ENCODE results near the gene ALAS1. TPM values are rescaled to one million over a fixed set of nuclear protein-coding genes. Genes with fewer than 3 reads are reported as not detected.
A peak's percentile ranks its signal among the peaks of the same experiment; 100 is the strongest.
"Not testable (repeated sequence)": the region's sequence is repeated elsewhere in the genome, so short reads cannot be mapped to it uniquely, and the experiment has no call there.

The ALAS1 gene
- total RNA-seq, 2 donors from 2014 or later = 14.4 to 15.6 TPM

DNA sequence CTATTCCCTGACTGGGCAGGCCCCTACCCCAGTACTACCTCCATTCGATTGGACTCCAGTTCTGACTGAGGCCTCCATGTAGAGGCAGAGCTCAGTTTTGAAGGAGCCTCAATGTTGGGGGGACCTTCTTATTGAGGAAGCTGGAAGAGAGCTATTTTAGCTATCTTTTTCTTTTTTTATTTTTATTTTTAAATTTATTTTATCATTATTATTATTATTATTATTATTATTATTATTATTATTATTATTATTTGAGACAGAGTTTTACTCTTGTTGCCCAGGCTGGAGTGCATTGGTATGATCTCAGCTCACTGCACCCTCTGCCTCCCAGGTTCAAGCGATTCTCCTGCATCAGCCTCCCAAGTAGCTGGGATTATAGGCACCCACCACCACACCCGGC lies 27.7 kb upstream of the ALAS1 start:
- H3K27me3 Mint-ChIP-seq; ATAC-seq; H3K4me3 Mint-ChIP-seq; H3K36me3 Mint-ChIP-seq (ENCODE audit: low read depth); H3K4me1 Mint-ChIP-seq; H3K9me3 ChIP-seq (ENCODE audit: control insufficient read depth, low read length, poor library complexity, severe bottlenecking); DNase-seq; H3K27ac Mint-ChIP-seq: not testable (repeated sequence)

- Mint-ChIP-seq H3K36me3 (ENCODE audit: low read depth) (no peaks in the 10 kb centered on the region), H3K4me1 (peaks cover 7% of the 10 kb centered on the region), H3K4me3 (no peak overlapping the region), H3K27ac (no peak overlapping the region), H3K27me3 (peaks cover 5% of the 10 kb centered on the region)
- no peak for ATAC-seq
- H3K9me3 ChIP-seq (ENCODE audit: control insufficient read depth, low read length, poor library complexity, severe bottlenecking) = no peaks in the 10 kb centered on the region
- DNase-seq = no peak
Observed at GRCh38 chr3:52171514-52172261, 26.3 kb upstream of the ALAS1 start.

GRCh38 chr3:52172262-52172757 lies 25.6 kb upstream of the ALAS1 start:
- no peaks in the 10 kb centered on the region for H3K9me3 ChIP-seq (ENCODE audit: control insufficient read depth, low read length, poor library complexity, severe bottlenecking)
- Mint-ChIP-seq H3K4me1 (peaks cover 7% of the 10 kb centered on the region), H3K36me3 (ENCODE audit: low read depth) (no peaks in the 10 kb centered on the region), H3K27me3 (peaks cover 4% of the 10 kb centered on the region), H3K4me3 (no peak overlapping the region), H3K27ac (no peak overlapping the region)
- DNase-seq (no peak), ATAC-seq (no peak)

DNA sequence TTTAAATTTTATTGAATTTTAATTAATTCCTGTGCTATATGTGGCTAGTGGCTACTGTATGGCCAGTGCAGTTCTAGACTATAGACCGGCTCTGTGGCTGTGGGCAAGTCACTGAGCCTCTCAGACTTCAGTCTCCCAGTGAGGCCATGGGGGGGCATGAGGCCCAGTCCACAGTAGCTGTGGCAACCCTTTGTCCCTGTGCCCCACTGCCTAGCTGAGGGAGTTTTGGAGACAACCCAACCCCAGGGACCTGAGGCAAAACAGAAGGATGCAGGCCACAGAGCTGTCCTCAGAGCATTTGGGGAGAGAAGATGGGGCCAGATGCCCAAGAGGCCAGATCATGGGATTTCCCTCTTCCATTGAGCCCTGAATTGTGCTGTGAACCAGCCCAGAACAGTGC lies 24.9 kb upstream of the ALAS1 start:
- no peaks in the 10 kb centered on the region for H3K36me3 Mint-ChIP-seq (ENCODE audit: low read depth)
- no peaks in the 10 kb centered on the region for H3K27me3 Mint-ChIP-seq
- ATAC-seq (no peak), DNase-seq (no peak)
- no peak overlapping the region for H3K27ac Mint-ChIP-seq
- H3K4me1 Mint-ChIP-seq = peaks cover 7% of the 10 kb centered on the region
- no peak overlapping the region for H3K4me3 Mint-ChIP-seq
- H3K9me3 ChIP-seq (ENCODE audit: control insufficient read depth, low read length, poor library complexity, severe bottlenecking) = no peaks in the 10 kb centered on the region

DNA sequence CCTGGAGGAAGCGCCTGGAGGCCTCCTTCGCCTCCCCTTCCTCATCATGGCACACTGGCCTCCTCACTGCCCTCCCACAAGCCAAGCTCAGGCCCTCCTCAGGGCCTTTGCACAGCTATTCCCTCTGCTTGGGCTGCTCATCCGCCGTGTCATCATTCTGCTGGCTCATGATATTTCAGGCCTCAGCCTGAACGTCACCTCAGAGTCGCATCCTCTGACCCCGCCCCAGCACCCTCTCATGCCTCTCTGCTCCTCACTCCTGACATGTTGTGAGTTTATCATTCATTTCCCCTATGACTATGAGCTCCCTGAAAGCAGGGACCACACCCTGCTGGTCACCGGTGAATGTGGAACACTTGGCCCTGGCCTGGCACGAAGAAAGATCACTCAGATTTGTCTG lies 23.1 kb upstream of the ALAS1 start:
- Mint-ChIP-seq H3K27me3 (no peaks in the 10 kb centered on the region), H3K36me3 (ENCODE audit: low read depth) (no peaks in the 10 kb centered on the region), H3K4me1 (peaks cover 13% of the 10 kb centered on the region), H3K4me3 (no peak overlapping the region), H3K27ac (no peak overlapping the region)
- DNase-seq (no peak), ATAC-seq (peak; percentile 40)
- no peaks in the 10 kb centered on the region for H3K9me3 ChIP-seq (ENCODE audit: control insufficient read depth, low read length, poor library complexity, severe bottlenecking)

- ATAC-seq (no peak), DNase-seq (no peak)
- Mint-ChIP-seq H3K27ac (no peak overlapping the region), H3K27me3 (no peaks in the 10 kb centered on the region), H3K4me3 (no peak overlapping the region), H3K36me3 (ENCODE audit: low read depth) (no peaks in the 10 kb centered on the region), H3K4me1 (peaks cover 15% of the 10 kb centered on the region)
- H3K9me3 ChIP-seq (ENCODE audit: control insufficient read depth, low read length, poor library complexity, severe bottlenecking) = no peaks in the 10 kb centered on the region
Observed at GRCh38 chr3:52175416-52176179, 22.4 kb upstream of the ALAS1 start.

GRCh38 chr3:52176180-52176752 lies 21.7 kb upstream of the ALAS1 start:
- Mint-ChIP-seq H3K4me1 (peaks cover 15% of the 10 kb centered on the region), H3K36me3 (ENCODE audit: low read depth) (no peaks in the 10 kb centered on the region), H3K4me3 (no peak overlapping the region), H3K27ac (peak overlapping the region; percentile 39), H3K27me3 (no peaks in the 10 kb centered on the region)
- no peaks in the 10 kb centered on the region for H3K9me3 ChIP-seq (ENCODE audit: control insufficient read depth, low read length, poor library complexity, severe bottlenecking)
- ATAC-seq = no peak
- no peak for DNase-seq

DNA sequence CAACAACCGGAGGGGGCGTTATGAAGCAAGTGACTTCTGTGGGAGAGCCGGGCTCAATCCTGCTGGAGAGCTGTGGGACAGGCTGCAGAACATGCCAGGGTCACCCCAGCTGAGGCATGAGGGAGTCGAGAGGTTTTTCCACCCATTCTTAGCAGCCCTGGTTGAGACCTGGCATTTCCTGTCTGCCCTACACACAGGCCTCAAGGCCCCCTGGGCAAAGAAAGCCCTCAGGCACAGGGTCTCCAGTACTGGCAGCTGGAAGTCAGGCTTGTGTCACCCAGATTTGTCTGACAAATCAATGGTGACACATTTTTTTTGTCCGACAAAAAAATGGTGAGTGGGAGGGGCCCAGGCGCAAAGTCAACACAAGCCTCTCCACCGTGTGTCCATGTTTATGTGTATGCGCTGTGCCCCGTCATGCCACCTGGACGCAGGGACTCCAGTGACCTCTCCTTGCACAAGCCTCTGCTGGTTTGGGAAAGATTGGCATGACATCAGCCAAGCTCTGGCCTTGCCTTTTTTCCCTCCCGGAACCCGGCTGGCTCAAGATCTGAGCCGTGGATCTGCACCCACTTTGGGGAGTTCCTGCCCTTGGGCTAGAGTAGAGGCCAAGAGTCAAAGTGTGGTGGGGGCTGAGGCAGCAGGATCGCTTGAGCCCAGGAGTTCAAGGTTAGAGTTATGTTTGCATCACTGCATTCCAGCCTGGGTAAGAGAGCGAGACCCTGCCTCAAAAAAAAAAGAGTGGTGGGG lies 20.8 kb upstream of the ALAS1 start:
- H3K36me3 Mint-ChIP-seq (ENCODE audit: low read depth) = no peaks in the 10 kb centered on the region
- peaks cover 15% of the 10 kb centered on the region for H3K4me1 Mint-ChIP-seq
- DNase-seq (no peak), ATAC-seq (no peak)
- H3K27me3 Mint-ChIP-seq = no peaks in the 10 kb centered on the region
- peak overlapping the region; percentile 39 for H3K27ac Mint-ChIP-seq
- H3K9me3 ChIP-seq (ENCODE audit: control insufficient read depth, low read length, poor library complexity, severe bottlenecking) = no peaks in the 10 kb centered on the region
- H3K4me3 Mint-ChIP-seq = no peak overlapping the region

- H3K36me3 Mint-ChIP-seq (ENCODE audit: low read depth) = no peaks in the 10 kb centered on the region
- ATAC-seq (no peak), DNase-seq (no peak)
- H3K9me3 ChIP-seq (ENCODE audit: control insufficient read depth, low read length, poor library complexity, severe bottlenecking) = no peaks in the 10 kb centered on the region
- H3K27ac Mint-ChIP-seq = no peak overlapping the region
- no peaks in the 10 kb centered on the region for H3K27me3 Mint-ChIP-seq
- H3K4me3 Mint-ChIP-seq = no peak overlapping the region
- peaks cover 20% of the 10 kb centered on the region for H3K4me1 Mint-ChIP-seq
Observed at GRCh38 chr3:52177701-52178042, 20.3 kb upstream of the ALAS1 start.

DNA sequence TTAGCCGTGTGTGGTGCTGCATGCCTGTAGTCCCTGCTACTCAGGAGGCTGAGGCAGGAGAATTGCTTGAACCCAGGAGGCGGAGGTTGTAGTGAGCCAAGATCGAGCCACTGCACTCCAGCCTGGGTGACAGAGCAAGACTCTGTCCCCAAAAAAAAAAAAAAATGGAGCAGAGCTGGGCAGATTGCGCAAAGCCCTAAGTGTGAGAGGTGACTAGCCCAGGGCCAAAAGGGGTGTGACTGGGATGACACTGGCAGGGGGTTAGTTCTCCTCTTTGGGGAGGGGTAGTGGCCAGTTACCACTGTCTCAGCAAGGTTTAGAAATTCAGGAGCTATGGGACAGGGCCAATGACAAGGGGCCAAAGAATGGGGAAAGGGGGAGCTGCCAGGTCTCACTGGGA lies 19.8 kb upstream of the ALAS1 start:
- H3K4me1 Mint-ChIP-seq = peaks cover 21% of the 10 kb centered on the region
- H3K27ac Mint-ChIP-seq; H3K27me3 Mint-ChIP-seq; H3K4me3 Mint-ChIP-seq; DNase-seq; ATAC-seq; H3K36me3 Mint-ChIP-seq (ENCODE audit: low read depth); H3K9me3 ChIP-seq (ENCODE audit: control insufficient read depth, low read length, poor library complexity, severe bottlenecking): not testable (repeated sequence)

DNA sequence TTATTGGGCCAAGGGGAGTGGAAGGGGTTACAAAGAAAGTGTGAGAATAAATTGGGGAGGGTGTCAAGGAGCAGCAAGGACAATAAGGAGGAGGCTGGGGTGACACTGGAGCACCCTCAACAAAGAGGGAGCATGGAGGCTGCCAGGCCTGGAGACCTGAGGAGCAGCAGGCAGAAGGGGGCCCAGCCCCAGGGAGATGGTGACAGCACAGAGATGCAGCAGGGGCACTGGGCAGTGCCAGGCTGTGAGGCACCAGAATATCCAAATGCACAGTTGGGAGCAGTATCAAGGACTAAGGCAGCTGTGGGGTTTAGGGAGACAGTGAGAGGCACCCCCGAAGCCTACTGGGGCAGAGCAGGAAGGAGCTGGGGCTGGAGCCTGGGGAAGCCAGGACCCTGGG lies 19.4 kb upstream of the ALAS1 start:
- H3K9me3 ChIP-seq (ENCODE audit: control insufficient read depth, low read length, poor library complexity, severe bottlenecking) = no peaks in the 10 kb centered on the region

DNA sequence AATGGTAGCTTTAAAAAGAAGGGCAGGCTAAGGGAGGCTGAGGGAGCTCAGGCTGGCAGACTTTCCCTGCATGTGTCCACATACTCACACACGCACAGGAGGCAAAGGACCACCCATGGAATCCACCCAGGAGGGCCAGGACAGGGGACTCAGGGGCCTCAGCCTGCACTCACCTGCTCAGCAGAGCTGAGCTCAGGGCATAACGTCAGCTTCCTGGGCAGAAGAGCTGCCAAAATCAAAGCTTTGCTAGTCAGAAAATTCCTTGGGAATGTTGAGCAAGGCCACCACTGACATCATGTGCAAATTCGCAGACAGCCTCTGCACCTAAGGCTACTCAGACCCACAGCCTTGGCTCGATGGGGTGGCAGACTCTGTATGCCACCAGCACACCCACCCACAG lies 16.4 kb upstream of the ALAS1 start:
- H3K9me3 ChIP-seq (ENCODE audit: control insufficient read depth, low read length, poor library complexity, severe bottlenecking) = no peaks in the 10 kb centered on the region
- Mint-ChIP-seq H3K27me3 (no peaks in the 10 kb centered on the region), H3K4me3 (peak overlapping the region; percentile 12), H3K4me1 (peaks cover 25% of the 10 kb centered on the region), H3K27ac (peak overlapping the region; percentile 79), H3K36me3 (ENCODE audit: low read depth) (no peaks in the 10 kb centered on the region)
- DNase-seq (no peak), ATAC-seq (no peak)

More for the DNA sequence above, 19.4 kb upstream of the ALAS1 start:
- Mint-ChIP-seq H3K27me3 (no peaks in the 10 kb centered on the region), H3K36me3 (ENCODE audit: low read depth) (no peaks in the 10 kb centered on the region), H3K4me1 (peaks cover 21% of the 10 kb centered on the region), H3K27ac (no peak overlapping the region), H3K4me3 (no peak overlapping the region)
- no peak for ATAC-seq
- DNase-seq = no peak

DNA sequence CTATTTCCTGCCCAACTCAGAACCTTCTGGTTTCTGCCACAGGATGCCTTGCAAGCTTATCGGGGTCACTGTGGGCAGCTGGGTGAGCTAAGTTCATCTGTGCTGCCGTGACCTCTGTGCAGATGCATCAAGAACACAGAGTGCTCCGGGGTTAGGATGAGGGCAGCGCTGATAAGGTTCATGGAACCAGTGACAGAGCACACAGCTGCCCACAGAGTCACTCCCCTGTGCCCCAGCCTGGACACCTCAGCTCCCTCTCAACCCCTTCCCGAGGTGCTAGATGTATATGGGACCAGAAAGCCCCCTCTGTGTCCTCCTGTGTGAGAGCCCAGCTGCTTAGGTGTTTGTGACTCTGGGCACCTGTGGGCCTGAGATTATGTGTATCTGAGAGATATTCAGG lies 15.8 kb upstream of the ALAS1 start:
- Mint-ChIP-seq H3K27ac (peak overlapping the region; percentile 74), H3K4me3 (no peak overlapping the region), H3K36me3 (ENCODE audit: low read depth) (no peaks in the 10 kb centered on the region), H3K4me1 (peaks cover 26% of the 10 kb centered on the region), H3K27me3 (no peaks in the 10 kb centered on the region)
- DNase-seq (no peak), ATAC-seq (peak; percentile 63)
- H3K9me3 ChIP-seq (ENCODE audit: control insufficient read depth, low read length, poor library complexity, severe bottlenecking) = no peaks in the 10 kb centered on the region

Measured in T-helper 17 cell (primary cell).